MCF 10A (cell line): ENCODE results near the gene WNT9A. TPM values are rescaled to one million over a fixed set of nuclear protein-coding genes. Genes with fewer than 3 reads are reported as not detected.

Source experiments
- Bru-seq: library from RNA; stranded (reverse); fragments of 400-500 nt; gene quantifications from one replicate; lab custom pipeline; 2021; lab: Mats Ljungman, UMichigan
- BruChase-seq, 2 experiments: library from RNA; stranded (reverse); fragments of 400-500 nt; gene quantifications; one replicate each; lab custom pipeline; 2021; lab: Mats Ljungman, UMichigan
- BruUV-seq: library from RNA; stranded (reverse); fragments of 400-500 nt; replicated peaks from 2 replicates; lab custom pipeline; 2021; lab: Mats Ljungman, UMichigan
- CTCF ChIA-PET: fragments of 300-600 bp; sonication (Branson Sonifier 250); formaldehyde crosslinking; extraction: SDS; loops from one replicate; lab custom pipeline; 2021; ENCODE audit warnings: antibody characterized with exemption, inconsistent platforms; lab: Yijun Ruan, JAX
- POLR2A ChIA-PET: fragments of 300-600, 350-650 bp; sonication (Branson Sonifier 250); formaldehyde crosslinking; extraction: SDS; loops from one replicate; lab custom pipeline; 2020; ENCODE audit warnings: antibody characterized with exemption, inconsistent platforms; lab: Yijun Ruan, JAX
- DNase-seq: peaks from one replicate; pipeline ENCODE4 v3.0.0-alpha.2; 2018; ENCODE audit not compliant: unreplicated experiment
- H3K27ac Mint-ChIP-seq: one replicate; pipeline ENCODE4 v1.8.0; 2022; ENCODE audit warnings: mild to moderate bottlenecking, low read depth, mixed read lengths; ENCODE audit not compliant: unreplicated experiment
- H3K27me3 Mint-ChIP-seq: one replicate; pipeline ENCODE4 v1.8.0; 2022; ENCODE audit warnings: mixed read lengths; ENCODE audit not compliant: insufficient read depth, unreplicated experiment
- H3K36me3 Mint-ChIP-seq: one replicate; pipeline ENCODE4 v1.8.0; 2022; ENCODE audit warnings: mild to moderate bottlenecking, moderate library complexity, mixed read lengths; ENCODE audit not compliant: insufficient read depth, unreplicated experiment
- H3K4me1 Mint-ChIP-seq: one replicate; pipeline ENCODE4 v1.8.0; 2022; ENCODE audit warnings: mixed read lengths; ENCODE audit not compliant: insufficient read depth, unreplicated experiment
- H3K4me3 Mint-ChIP-seq: one replicate; pipeline ENCODE4 v1.8.0; 2022; ENCODE audit warnings: mild to moderate bottlenecking, moderate library complexity, mixed read lengths; ENCODE audit not compliant: unreplicated experiment
- H3K9me3 Mint-ChIP-seq: one replicate; pipeline ENCODE4 v1.8.0; 2022; ENCODE audit warnings: mixed read lengths; ENCODE audit not compliant: unreplicated experiment
- CTCF ChIP-seq: fragments of 200-600 bp; IDR thresholded peaks from one replicate; pipeline ENCODE4 v1.8.0; 2022; ENCODE audit warnings: antibody characterized with exemption, mild to moderate bottlenecking; ENCODE audit not compliant: unreplicated experiment
- intact Hi-C: fragments of 100-400 bp; cut with micrococcal nuclease; formaldehyde crosslinking; loops from 2 replicates; pipeline ENCODE4 v1.14.1; 2022
- long read RNA-seq: library from polyadenylated mRNA; stranded (forward); transcript quantifications from one replicate; pipeline ENCODE4 v2.0.0, GENCODE V29; 2022
- total RNA-seq: library from RNA; stranded (reverse); gene quantifications from 2 replicates; pipeline ENCODE4 v1.2.3, GENCODE V29; 2022

Gene WNT9A
- total RNA-seq (2.6 and 6.6 TPM in 2 replicates), Bru-seq, nascent RNA (percentile 49 among the genes with signal in this experiment), BruChase-seq, experiment 1, labeled RNA remaining after a 6-hour chase (percentile 47 among the genes with signal in this experiment), BruChase-seq, experiment 2, labeled RNA remaining after a 2-hour chase (percentile 62 among the genes with signal in this experiment)
- long read RNA-seq, partial matches to known transcripts, result 0 of 2 reads
- long read RNA-seq, other reads (novel, unspliced or antisense), result 1 of 2 reads

- CTCF ChIA-PET, result interaction anchor here (0.6 to 4.7 kb wide), 17 partner anchors 14 to 468 kb away, joined by 3 to 79 read pairs (median 4); partner anchors contain the start of gene PRSS38
- Mint-ChIP-seq H3K9me3 (no peaks in the 10 kb centered on the region), H3K4me1 (peaks cover 16% of the 10 kb centered on the region), H3K27ac (peak within 1 kb of the TSS; percentile 86), H3K27me3 (peaks cover 6% of the 10 kb centered on the region), H3K36me3 (no peaks in the 10 kb centered on the region), H3K4me3 (peak within 1 kb of the TSS; percentile 66)
- DNase-seq, result peak; percentile 49
- intact Hi-C loops, result loop anchor here (2.0 to 5.0 kb wide), 2 partner anchors 139 to 385 kb away; partner anchors contain the start of gene ZNF678
- POLR2A ChIA-PET, result interaction anchor here (0.6 to 4.7 kb wide), 24 partner anchors 10 to 567 kb away, joined by 3 to 61 read pairs (median 4); partner anchors contain the start of genes JMJD4, SNAP47 and ZNF678
- TF ChIP-seq CTCF, result no peak
- no TSS peak for BruUV-seq
These were observed at the start of gene WNT9A for GRCh38 chr1:227947676-227948492. Gene WNT9A, minus strand, starts transcription at chr1:227947932. Its CDS starts 45 bp downstream, at chr1:227947887.

GRCh38 chr1:227996187-227996950 is 48.6 kb upstream of the WNT9A start:
- no peak overlapping the region for H3K27ac Mint-ChIP-seq
- H3K9me3 Mint-ChIP-seq, result peaks cover 25% of the 10 kb centered on the region
- no peaks in the 10 kb centered on the region for H3K36me3 Mint-ChIP-seq
- H3K4me3 Mint-ChIP-seq, result no peak overlapping the region
- POLR2A ChIA-PET, result interaction anchor here (0.6 to 12.0 kb wide), 21 partner anchors 10 to 479 kb away, joined by 3 to 114 read pairs (median 4); partner anchors contain the start of genes ARF1, IBA57, JMJD4 and SNAP47
- intact Hi-C loops, result loop anchor here (5.0 to 10.0 kb wide), 3 partner anchors 398 to 501 kb away; a partner anchor contains a TSS
- no peak for TF ChIP-seq CTCF
- CTCF ChIA-PET, result interaction anchor here (0.6 to 4.9 kb wide), 13 partner anchors 17 to 515 kb away, joined by 3 to 87 read pairs (median 4); partner anchors contain the start of genes JMJD4 and SNAP47
- peak; percentile 91 for DNase-seq
- H3K4me1 Mint-ChIP-seq, result peaks cover 14% of the 10 kb centered on the region
- BruUV-seq, result no TSS peak
- H3K27me3 Mint-ChIP-seq, result no peaks in the 10 kb centered on the region

GRCh38 chr1:227994632-227995300 is 47.0 kb upstream of the WNT9A start:
- H3K36me3 Mint-ChIP-seq, result no peaks in the 10 kb centered on the region
- ChIA-PET POLR2A (interaction anchor here (1.3 to 12.0 kb wide), 4 partner anchors 8 to 136 kb away, joined by 4 to 114 read pairs (median 12); partner anchors contain the start of genes ARF1 and WNT9A), CTCF (interaction anchor here (0.7 to 1.5 kb wide), 5 partner anchors 18 to 668 kb away, joined by 3 to 7 read pairs (median 3); no protein-coding TSS in a partner anchor)
- no peak overlapping the region for H3K4me3 Mint-ChIP-seq
- H3K4me1 Mint-ChIP-seq, result peaks cover 14% of the 10 kb centered on the region
- H3K9me3 Mint-ChIP-seq, result peaks cover 27% of the 10 kb centered on the region
- no peaks in the 10 kb centered on the region for H3K27me3 Mint-ChIP-seq
- intact Hi-C loops, result loop anchor here (5.0 to 10.0 kb wide), 3 partner anchors 400 to 503 kb away; a partner anchor contains a TSS
- BruUV-seq, result no TSS peak
- no peak for DNase-seq
- H3K27ac Mint-ChIP-seq, result no peak overlapping the region
- no peak for TF ChIP-seq CTCF
